Measurements from ENCODE around the gene RFX5.

Gene RFX5

GRCh38 chr1:151327903-151328674 is 19.0 kb downstream of the RFX5 start:
- no peak overlapping the region for H4K91ac ChIP-seq (ENCODE audit: low read depth, low read length, poor library complexity)
- peak overlapping the region; percentile 59 for H3K27ac ChIP-seq (replicated peaks; ENCODE audit: low read length)
- H3K9me3 ChIP-seq (replicated peaks in 1 of 2; ENCODE audit: control insufficient read depth in 2 of 2, insufficient read depth in 1 of 2, low read depth in 1 of 2, low read length in 2 of 2) = no peaks in the 10 kb centered on the region
- peaks cover 7 to 19% of the 10 kb centered on the region in 2 donors for H3K36me3 ChIP-seq (replicated peaks in 1 of 2; ENCODE audit: control insufficient read depth in 2 of 2, insufficient read depth in 2 of 2, low read length in 2 of 2)
- peak overlapping the region; percentile 63 for H2BK12ac ChIP-seq (ENCODE audit: low read length)
- no peaks in the 10 kb centered on the region for H3K27me3 ChIP-seq (ENCODE audit: control insufficient read depth in 3 of 3, insufficient read depth in 3 of 3, low read depth in 1 of 3, low read length in 3 of 3)
- H2BK5ac ChIP-seq (ENCODE audit: low read length) = no peak overlapping the region
- no CpG with 5 or more reads among the region's 34 CpGs for whole genome bisulfite sequencing, 2 donors (ENCODE audit: extremely low coverage in 2 of 2, insufficient read length in 2 of 2, insufficient replicate concordance in 1 of 2)
- no peak overlapping the region for H2AK5ac ChIP-seq (ENCODE audit: low read depth, low read length)
- H3K14ac ChIP-seq (ENCODE audit: low read length) = no peak overlapping the region
- peak overlapping the region; percentile 87 for H3K18ac ChIP-seq (ENCODE audit: low read length)
- peak overlapping the region; percentile 58 for H2BK15ac ChIP-seq (ENCODE audit: low read length)
- peak overlapping the region; percentile 67 for H3K4me2 ChIP-seq (ENCODE audit: insufficient read depth, low read length, poor library complexity, severe bottlenecking)
- H3K4ac ChIP-seq (ENCODE audit: low read length) = no peak overlapping the region
- no peak overlapping the region for H3K23ac ChIP-seq (ENCODE audit: low read depth, low read length, poor library complexity)
- peak overlapping the region; percentile 62 to 77 for H3K4me3 ChIP-seq (ENCODE audit: low read length in 2 of 2)
- no peak overlapping the region for H2BK120ac ChIP-seq (ENCODE audit: low read depth, low read length)
- H2AFZ ChIP-seq (ENCODE audit: low read length) = peak overlapping the region; percentile 81
- H3K9ac ChIP-seq (ENCODE audit: low read depth, low read length, poor library complexity) = peak overlapping the region; percentile 64
- no peak for DNase-seq (ENCODE audit: low spot score)
- peaks cover 4 to 9% of the 10 kb centered on the region in 2 donors for H3K4me1 ChIP-seq (ENCODE audit: control insufficient read depth in 2 of 2, insufficient read depth in 1 of 2, low read depth in 1 of 2, low read length in 2 of 2)
- H4K8ac ChIP-seq (ENCODE audit: low read depth, low read length) = peak overlapping the region; percentile 93
- H3K79me1 ChIP-seq (ENCODE audit: low read depth, low read length) = peaks cover 3% of the 10 kb centered on the region

DNA sequence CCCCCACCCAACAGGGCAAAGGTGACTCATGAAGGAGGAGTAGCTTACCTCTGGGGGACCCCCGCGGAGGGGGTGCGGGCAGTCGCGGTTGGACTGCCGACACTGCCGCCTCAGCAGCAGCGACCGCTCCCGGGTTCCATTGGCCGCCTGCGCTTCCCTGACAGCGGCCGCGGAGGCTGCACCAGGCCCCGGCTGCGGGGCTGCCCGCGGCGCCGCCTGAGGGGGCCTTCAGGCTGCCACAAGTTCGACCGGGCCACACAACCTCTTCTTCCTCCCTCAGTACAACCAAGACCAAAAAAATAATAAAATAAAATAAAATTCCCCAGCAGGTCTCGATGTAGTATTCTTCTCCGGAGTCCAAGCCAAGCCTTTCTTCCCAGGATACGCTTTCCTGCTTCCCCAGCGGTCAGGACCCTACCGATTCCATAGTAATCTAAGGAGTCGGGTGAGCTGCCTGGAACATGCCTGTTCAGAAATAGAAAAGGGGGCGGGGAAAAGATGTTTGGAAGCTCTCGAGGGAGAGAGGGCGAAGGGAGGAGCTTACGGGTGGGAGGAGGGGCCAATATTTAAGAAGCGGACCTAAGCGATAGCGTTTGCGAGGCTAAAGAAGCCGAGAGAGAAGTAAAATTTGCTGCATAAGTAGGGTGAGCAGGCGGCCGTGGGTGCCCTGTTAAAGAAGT is 19.7 kb downstream of the RFX5 start, which contains the start of gene PI4KB:
Gene PI4KB, minus strand, starts transcription at position 194 of the 680 bp plus-strand sequence. CDS start 10,935 bp downstream, outside the sequence.
- H3K27ac ChIP-seq (replicated peaks; ENCODE audit: low read length) = peak within 1 kb of the TSS; percentile 59
- peak; percentile 98 for DNase-seq (ENCODE audit: low spot score)
- H3K23ac ChIP-seq (ENCODE audit: low read depth, low read length, poor library complexity) = no peak within 1 kb of the TSS
- H2BK120ac ChIP-seq (ENCODE audit: low read depth, low read length) = no peak within 1 kb of the TSS
- no peaks in the 10 kb centered on the region for H3K27me3 ChIP-seq (ENCODE audit: control insufficient read depth in 3 of 3, insufficient read depth in 3 of 3, low read depth in 1 of 3, low read length in 3 of 3)
- H3K79me1 ChIP-seq (ENCODE audit: low read depth, low read length) = peaks cover 3% of the 10 kb centered on the region
- H3K9ac ChIP-seq (ENCODE audit: low read depth, low read length, poor library complexity) = peak within 1 kb of the TSS; percentile 64
- H3K4me3 ChIP-seq (ENCODE audit: low read length in 2 of 2) = peak within 1 kb of the TSS; percentile 62 to 87
- WGBS, 2 donors (ENCODE audit: extremely low coverage in 2 of 2, insufficient read length in 2 of 2, insufficient replicate concordance in 1 of 2) = no CpG with 5 or more reads among the region's 40 CpGs
- H2AFZ ChIP-seq (ENCODE audit: low read length) = peak within 1 kb of the TSS; percentile 81
- peak within 1 kb of the TSS; percentile 39 for H2BK5ac ChIP-seq (ENCODE audit: low read length)
- H2AK5ac ChIP-seq (ENCODE audit: low read depth, low read length) = peak within 1 kb of the TSS; percentile 61
- H3K4me2 ChIP-seq (ENCODE audit: insufficient read depth, low read length, poor library complexity, severe bottlenecking) = peak within 1 kb of the TSS; percentile 67
- H3K9me3 ChIP-seq (replicated peaks in 1 of 2; ENCODE audit: control insufficient read depth in 2 of 2, insufficient read depth in 1 of 2, low read depth in 1 of 2, low read length in 2 of 2) = no peaks in the 10 kb centered on the region
- no peak within 1 kb of the TSS for H3K4ac ChIP-seq (ENCODE audit: low read length)
- no peak within 1 kb of the TSS for H3K14ac ChIP-seq (ENCODE audit: low read length)
- peaks cover 4 to 9% of the 10 kb centered on the region in 2 donors for H3K4me1 ChIP-seq (ENCODE audit: control insufficient read depth in 2 of 2, insufficient read depth in 1 of 2, low read depth in 1 of 2, low read length in 2 of 2)
- no peak within 1 kb of the TSS for H4K91ac ChIP-seq (ENCODE audit: low read depth, low read length, poor library complexity)
- H3K36me3 ChIP-seq (replicated peaks in 1 of 2; ENCODE audit: control insufficient read depth in 2 of 2, insufficient read depth in 2 of 2, low read length in 2 of 2) = peaks cover 7 to 26% of the 10 kb centered on the region in 2 donors
- peak within 1 kb of the TSS; percentile 58 for H2BK15ac ChIP-seq (ENCODE audit: low read length)
- H2BK12ac ChIP-seq (ENCODE audit: low read length) = peak within 1 kb of the TSS; percentile 63
- H3K18ac ChIP-seq (ENCODE audit: low read length) = peak within 1 kb of the TSS; percentile 87
- peak within 1 kb of the TSS; percentile 93 for H4K8ac ChIP-seq (ENCODE audit: low read depth, low read length)

DNA sequence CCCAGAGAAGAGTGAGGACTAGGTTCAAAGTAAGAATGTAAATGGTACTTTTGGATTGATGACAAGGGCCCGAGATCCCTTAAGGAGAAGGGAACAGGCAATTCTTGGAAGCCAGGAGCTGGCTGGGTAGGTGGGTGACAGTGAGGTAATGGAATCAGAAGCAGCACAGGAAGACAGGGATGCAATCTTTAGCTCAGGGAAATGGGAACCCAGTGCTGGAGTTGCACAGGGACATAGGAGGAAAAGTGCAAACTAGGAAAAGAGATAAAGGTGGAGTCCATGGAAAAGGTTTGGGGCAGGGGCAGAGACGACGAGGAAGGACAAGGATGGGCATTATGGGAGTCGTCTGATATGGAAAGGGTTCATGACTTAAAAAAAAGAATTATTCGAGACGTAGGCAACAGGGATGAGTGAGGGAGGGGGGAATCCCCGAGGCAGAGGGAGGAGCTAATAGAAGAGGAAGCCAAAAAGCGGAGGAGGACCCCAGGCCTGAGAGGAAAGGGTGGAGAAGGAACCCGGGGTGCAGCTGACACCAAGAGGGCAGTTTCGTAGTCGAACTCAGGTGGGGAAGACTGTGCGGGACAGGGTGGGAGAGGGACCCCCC is 20.3 kb downstream of the RFX5 start:
- Histone ChIP-seq H3K9ac (ENCODE audit: low read depth, low read length, poor library complexity) (peak overlapping the region; percentile 46), H3K18ac (ENCODE audit: low read length) (peak overlapping the region; percentile 57), H3K14ac (ENCODE audit: low read length) (no peak overlapping the region), H4K8ac (ENCODE audit: low read depth, low read length) (no peak overlapping the region), H3K23ac (ENCODE audit: low read depth, low read length, poor library complexity) (no peak overlapping the region), H3K27ac (replicated peaks; ENCODE audit: low read length) (peak overlapping the region; percentile 2), H3K36me3 (replicated peaks in 1 of 2; ENCODE audit: control insufficient read depth in 2 of 2, insufficient read depth in 2 of 2, low read length in 2 of 2) (peaks cover 7 to 32% of the 10 kb centered on the region in 2 donors), H3K27me3 (ENCODE audit: control insufficient read depth in 3 of 3, insufficient read depth in 3 of 3, low read depth in 1 of 3, low read length in 3 of 3) (no peaks in the 10 kb centered on the region), H2BK12ac (ENCODE audit: low read length) (no peak overlapping the region), H2BK5ac (ENCODE audit: low read length) (no peak overlapping the region), H3K9me3 (replicated peaks in 1 of 2; ENCODE audit: control insufficient read depth in 2 of 2, insufficient read depth in 1 of 2, low read depth in 1 of 2, low read length in 2 of 2) (no peaks in the 10 kb centered on the region), H3K4ac (ENCODE audit: low read length) (no peak overlapping the region), H2AFZ (ENCODE audit: low read length) (peak overlapping the region; percentile 81), H3K4me2 (ENCODE audit: insufficient read depth, low read length, poor library complexity, severe bottlenecking) (peak overlapping the region; percentile 63), H2BK120ac (ENCODE audit: low read depth, low read length) (no peak overlapping the region), H3K79me1 (ENCODE audit: low read depth, low read length) (peaks cover 3% of the 10 kb centered on the region), H2BK15ac (ENCODE audit: low read length) (no peak overlapping the region), H2AK5ac (ENCODE audit: low read depth, low read length) (peak overlapping the region; percentile 61), H3K4me3 (ENCODE audit: low read length in 2 of 2) (peak overlapping the region; percentile 62 to 87), H3K4me1 (ENCODE audit: control insufficient read depth in 2 of 2, insufficient read depth in 1 of 2, low read depth in 1 of 2, low read length in 2 of 2) (peaks cover 4 to 9% of the 10 kb centered on the region in 2 donors), H4K91ac (ENCODE audit: low read depth, low read length, poor library complexity) (no peak overlapping the region)
- no CpG with 5 or more reads among the region's 12 CpGs for WGBS, 2 donors (ENCODE audit: extremely low coverage in 2 of 2, insufficient read length in 2 of 2, insufficient replicate concordance in 1 of 2)
- no peak for DNase-seq (ENCODE audit: low spot score)

All from neuronal stem cell (in vitro differentiated cells).